ENCODE data around the gene P3H3.
A peak's percentile ranks its signal among the peaks of the same experiment; 100 is the strongest.

P3H3 gene

DNA sequence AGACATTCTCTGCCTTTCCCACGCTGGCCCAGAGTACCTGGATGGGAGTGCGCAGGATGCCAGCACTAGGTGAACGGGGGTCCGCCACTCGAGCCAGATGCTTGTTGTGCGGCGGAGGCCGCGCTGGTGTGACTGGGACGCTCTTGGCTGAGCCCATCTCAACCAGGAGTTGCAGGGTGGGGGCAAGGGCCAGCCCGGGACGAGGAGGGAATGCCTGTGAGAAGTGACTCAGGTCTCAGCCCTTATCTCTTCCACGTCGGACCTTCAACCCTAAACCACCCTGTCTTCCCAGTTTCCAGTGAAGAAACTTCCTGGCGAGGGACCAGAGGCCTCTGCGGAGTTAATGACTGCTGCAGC lies 22.6 kb downstream of the P3H3 start:
- H3K4me3 ChIP-seq (ENCODE audit: low read depth, low read length): peak overlapping the region; percentile 70
- no peaks in the 10 kb centered on the region for H3K27me3 ChIP-seq
- no peaks in the 10 kb centered on the region for H3K9me3 ChIP-seq
- TF ChIP-seq CTCF (IDR thresholded peaks at IDR 0.05; ENCODE audit: low read depth, low read length): no peak
- H3K4me1 ChIP-seq: no peaks in the 10 kb centered on the region; the same call in 1 of the 2 replicates
- peaks cover 47% of the 10 kb centered on the region for H3K36me3 ChIP-seq
- DNase-seq: no peak

DNA sequence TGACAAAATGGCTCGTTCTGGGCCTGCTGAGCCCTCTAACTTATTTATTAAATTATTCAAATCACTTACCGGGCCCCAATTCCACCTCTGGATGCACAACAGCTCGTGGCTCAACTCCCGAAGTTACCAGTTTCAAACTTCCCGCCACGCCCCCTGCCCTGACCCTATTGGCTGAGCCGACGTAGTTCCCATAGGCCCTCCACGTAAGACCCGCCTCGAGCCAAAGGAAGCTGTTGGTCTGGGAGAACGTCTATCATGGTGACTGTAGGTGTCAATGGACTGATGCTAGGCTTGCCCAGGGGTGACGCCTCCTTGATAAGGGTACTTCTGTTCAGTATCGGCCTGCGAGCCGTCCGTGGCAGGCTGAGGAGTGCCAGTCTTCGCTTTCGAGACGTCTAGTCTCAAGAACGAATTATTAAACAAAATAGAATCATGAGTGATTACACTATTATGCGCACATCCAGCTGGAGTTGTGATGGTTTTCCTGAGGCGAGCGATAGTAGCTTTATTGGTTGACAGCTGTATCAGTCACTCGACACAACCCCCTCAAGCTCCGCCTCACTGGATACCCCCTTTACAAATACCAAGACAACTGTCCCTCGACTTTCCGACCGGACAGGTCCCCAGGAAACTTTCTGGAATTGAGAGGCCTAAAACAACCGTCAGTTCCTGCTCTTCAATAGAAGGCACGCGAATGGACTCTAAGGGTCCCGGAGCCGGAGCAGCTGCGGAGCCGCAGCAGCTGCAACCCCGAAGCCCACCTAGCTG lies 23.1 kb downstream of the P3H3 start, which contains the start of gene CDCA3:
Gene CDCA3 (minus strand): TSS at position 134 of the 768 bp plus-strand sequence. CDS start 334 bp downstream, outside the sequence.
- Histone ChIP-seq H3K36me3 (peaks cover 46% of the 10 kb centered on the region), H3K4me1 (no peaks in the 10 kb centered on the region; the same call in 1 of the 2 replicates), H3K27me3 (no peaks in the 10 kb centered on the region), H3K4me3 (ENCODE audit: low read depth, low read length) (peak within 1 kb of the TSS; percentile 70), H3K9me3 (no peaks in the 10 kb centered on the region)
- peak; percentile 98 for DNase-seq
- TF ChIP-seq CTCF (IDR thresholded peaks at IDR 0.05; ENCODE audit: low read depth, low read length): no peak

- Histone ChIP-seq H3K27me3 (no peaks in the 10 kb centered on the region), H3K9me3 (no peaks in the 10 kb centered on the region), H3K4me1 (no peaks in the 10 kb centered on the region; the same call in 1 of the 2 replicates), H3K36me3 (peaks cover 46% of the 10 kb centered on the region), H3K4me3 (ENCODE audit: low read depth, low read length) (peak within 1 kb of the TSS; percentile 70)
- peak; percentile 99 for DNase-seq
- no peak for TF ChIP-seq CTCF (IDR thresholded peaks at IDR 0.05; ENCODE audit: low read depth, low read length)
Measured at GRCh38 chr12:6851921-6852650, 23.9 kb downstream of the P3H3 start, which contains the start of gene USP5. TSS of gene USP5 (plus strand) at chr12:6852150. CDS start at chr12:6852180, 30 bp downstream.

GRCh38 chr12:6852651-6853354 lies 24.6 kb downstream of the P3H3 start:
- Histone ChIP-seq H3K36me3 (peaks cover 49% of the 10 kb centered on the region), H3K9me3 (no peaks in the 10 kb centered on the region), H3K4me3 (ENCODE audit: low read depth, low read length) (peak overlapping the region; percentile 70), H3K27me3 (no peaks in the 10 kb centered on the region), H3K4me1 (no peaks in the 10 kb centered on the region; the same call in 1 of the 2 replicates)
- DNase-seq: peak; percentile 44
- TF ChIP-seq CTCF (IDR thresholded peaks at IDR 0.05; ENCODE audit: low read depth, low read length): no peak

DNA sequence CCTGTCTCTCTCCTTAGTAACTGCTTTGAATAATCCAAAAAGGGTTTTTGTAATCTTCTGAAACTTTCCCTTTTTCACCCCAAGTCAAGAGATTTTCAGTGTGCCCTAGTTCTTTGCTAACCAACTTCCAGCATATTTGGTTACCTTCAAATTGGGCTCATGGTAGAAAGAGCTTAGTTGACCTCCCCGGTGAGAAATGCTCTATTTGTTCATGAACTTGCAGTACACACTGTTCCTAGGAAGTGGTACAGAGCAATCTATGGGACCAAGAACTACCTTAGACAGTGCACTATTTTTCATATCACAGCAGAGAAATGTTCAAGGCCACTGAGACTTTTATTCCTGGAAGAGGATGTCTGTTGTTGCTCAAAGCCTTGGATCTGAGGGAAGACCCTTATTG lies 25.4 kb downstream of the P3H3 start:
- no peaks in the 10 kb centered on the region for H3K9me3 ChIP-seq
- no peaks in the 10 kb centered on the region for H3K27me3 ChIP-seq
- peak overlapping the region; percentile 70; the same call in 1 of the 2 replicates for H3K4me3 ChIP-seq (ENCODE audit: low read depth, low read length)
- H3K36me3 ChIP-seq: peaks cover 49% of the 10 kb centered on the region
- no peak for DNase-seq
- no peak for TF ChIP-seq CTCF (IDR thresholded peaks at IDR 0.05; ENCODE audit: low read depth, low read length)
- H3K4me1 ChIP-seq: no peaks in the 10 kb centered on the region; the same call in 1 of the 2 replicates

All from BE2C (cell line).